Astrocyte (in vitro differentiated cells and primary cell): Measurements from ENCODE around the gene ATRNL1.

Experiments used
- CTCF ChIP-seq: IDR thresholded peaks from 2 replicates; pipeline ENCODE4 v1.5.1; 2011; ENCODE audit warnings: low read depth, mild to moderate bottlenecking, inconsistent platforms, low read length, moderate library complexity; ENCODE audit not compliant: insufficient read depth
- EZH2 ChIP-seq: IDR thresholded peaks from 2 replicates; pipeline ENCODE4 v1.6.1; 2012; ENCODE audit warnings: mild to moderate bottlenecking, low read length, inconsistent platforms; ENCODE audit not compliant: insufficient read depth

- TF ChIP-seq CTCF (no peak), EZH2 (no peak)
Measured at GRCh38 chr10:115867305-115867704, 774.1 kb downstream of the ATRNL1 start.
